ENCODE measurements around the gene NMRK1.
A peak's percentile ranks its signal among the peaks of the same experiment; 100 is the strongest.

The NMRK1 gene

DNA sequence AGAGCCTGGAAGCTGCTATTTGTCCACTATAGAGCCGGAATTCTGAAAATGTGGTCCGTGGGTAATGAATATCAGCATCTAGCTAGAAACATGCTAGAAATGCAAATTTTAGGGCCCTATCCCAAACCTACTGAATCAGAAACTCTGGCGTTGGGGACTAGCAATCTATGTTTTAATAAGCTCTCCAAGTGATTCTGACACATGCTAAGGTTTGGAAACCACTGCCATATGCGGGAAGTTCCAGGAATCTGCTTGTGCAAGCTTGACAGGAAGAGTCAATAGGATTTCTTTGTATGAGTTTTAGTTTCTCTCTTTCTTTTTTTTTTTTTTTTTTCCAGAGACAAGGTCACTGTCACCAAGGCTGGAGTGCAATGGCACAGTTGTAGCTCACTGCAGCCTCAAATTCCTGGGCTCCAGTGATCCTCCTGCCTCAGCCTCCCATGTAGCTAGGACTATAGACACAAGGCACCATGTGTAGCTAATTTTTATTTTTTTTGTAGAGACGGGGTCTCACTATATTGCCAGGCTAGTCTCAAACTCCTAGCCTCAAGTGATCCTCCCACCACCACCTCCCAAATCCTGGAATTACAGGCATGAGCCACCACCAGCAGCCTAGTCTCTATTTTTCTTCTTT, 33.5 kb downstream of the NMRK1 start:
- peak; percentile 54 for DNase-seq

DNA sequence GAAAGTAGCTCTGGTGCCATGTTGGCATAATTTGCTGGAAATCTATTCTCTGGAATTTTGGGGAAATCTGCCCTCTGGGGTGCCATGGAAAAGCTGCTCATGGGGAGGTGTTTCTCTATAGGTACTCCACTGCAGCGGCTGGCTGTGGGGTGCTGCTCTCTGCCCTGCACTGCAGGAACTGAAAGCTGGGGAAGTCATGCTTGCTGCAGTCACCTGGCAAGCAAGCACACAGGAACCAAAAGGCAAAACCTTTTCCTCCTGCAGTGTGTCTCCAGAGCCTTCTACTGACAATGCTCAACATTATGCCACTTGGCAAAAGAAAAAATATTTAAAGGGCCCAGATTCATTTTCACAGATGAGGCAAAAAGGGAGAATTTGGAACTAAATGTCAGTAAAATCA, 34.1 kb downstream of the NMRK1 start:
- no peak for DNase-seq

DNA sequence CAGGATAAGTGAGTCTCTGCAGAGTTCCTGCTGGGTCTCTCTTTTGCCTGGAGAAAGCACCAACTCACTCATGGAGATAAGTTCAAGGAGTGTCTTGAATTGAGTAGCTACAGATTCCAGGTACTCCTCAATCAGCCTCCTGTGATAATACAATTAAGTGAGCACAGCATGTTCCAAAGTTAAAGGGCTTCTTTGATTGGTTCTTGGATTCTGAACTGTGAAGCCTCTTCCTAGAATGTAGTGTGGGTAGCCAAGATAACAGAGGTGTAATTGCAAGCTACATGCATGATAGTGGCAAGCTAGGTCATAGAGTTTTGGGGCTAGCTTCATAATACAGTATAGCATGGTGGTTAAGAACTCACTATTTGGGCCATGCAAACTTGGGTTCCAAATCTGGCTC, 36.7 kb downstream of the NMRK1 start:
- no peak for DNase-seq

DNA sequence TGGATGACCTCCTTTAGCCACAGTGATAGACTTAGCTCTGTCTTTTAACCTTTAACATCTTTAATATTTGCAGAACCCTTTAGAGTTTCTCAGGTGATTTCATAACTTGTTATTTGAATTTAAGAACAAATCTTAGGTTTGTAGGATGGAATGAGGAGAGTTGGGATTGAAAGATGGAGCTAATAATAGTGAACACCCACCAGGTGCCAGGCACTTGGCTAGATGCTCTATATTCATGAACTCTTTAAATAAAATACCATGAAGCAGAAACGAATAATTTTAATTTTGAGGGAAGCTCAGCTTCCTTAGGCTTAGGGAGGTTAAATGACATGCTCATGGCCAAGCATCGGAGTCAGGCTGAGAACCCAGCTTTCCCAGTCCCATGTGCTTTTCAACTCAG, 40.4 kb downstream of the NMRK1 start:
- no peak for DNase-seq

DNA sequence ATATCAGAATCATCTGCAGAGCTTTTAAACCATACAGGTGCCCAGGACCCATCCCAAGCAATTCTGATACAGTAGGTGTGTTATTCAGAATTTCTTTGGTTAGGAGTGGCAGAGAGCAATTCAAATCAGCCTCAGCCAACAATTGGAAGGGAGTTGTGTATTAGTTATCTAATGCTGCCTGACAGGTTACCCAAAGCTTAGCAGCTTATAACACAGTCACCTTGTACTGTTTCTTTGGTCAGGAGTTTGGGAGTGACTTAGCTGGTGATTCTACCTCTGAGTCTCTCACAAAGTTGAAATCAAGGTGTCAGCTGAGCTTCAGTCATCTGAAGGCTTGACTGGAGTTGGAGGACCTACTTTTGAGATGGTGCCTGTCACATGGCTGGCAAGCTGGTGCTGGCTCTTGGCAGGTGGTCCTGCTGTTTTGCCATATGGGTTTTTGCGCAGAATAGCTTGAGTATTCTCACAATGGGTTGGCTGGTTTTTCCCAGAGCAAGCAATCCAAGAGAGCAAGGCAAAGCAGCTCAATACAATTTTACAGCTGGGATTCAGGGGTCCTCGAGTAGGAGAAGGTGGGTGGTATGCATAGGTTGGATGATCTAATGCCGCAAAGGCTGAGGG, 41.1 kb downstream of the NMRK1 start:
- no peak for DNase-seq

DNA sequence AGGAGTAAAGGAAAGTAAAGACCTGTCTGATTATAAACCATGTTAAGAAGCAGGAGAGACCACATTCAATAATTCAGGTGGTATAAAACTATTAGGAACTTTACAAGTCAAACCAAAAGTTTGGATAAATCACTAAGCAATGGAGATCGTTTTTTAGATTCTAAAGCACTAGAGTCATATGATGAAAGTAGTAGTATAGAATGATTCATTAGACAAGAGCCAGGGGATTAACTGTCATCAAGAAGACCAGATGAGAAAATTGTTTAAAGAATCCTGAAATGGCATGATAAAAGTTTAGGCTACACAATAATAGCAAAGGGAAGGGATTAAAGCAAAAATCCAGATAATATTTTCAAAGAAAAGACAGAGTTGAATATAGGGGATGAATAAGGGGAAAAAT, 46.9 kb downstream of the NMRK1 start:
- peak; percentile 56 for DNase-seq

DNA sequence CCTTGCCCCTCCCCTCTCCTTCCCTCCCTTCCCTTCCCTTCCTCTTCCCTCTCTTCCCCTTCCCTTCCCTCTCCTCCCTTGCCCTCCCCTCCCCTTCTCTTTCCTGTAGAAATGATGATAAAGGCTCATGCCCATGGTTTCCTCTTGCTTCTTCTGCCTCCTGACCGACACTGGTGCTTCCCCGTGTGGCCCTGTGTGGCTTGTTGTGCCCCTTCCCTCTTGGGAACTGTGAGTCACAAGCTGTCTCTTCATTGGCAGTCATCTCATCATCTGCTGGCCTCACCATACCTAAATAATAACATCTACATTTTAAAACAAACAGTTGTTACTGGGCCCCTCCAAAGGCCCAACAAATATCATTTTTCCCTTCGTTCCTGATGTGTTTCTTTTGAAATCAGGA, 48.2 kb downstream of the NMRK1 start:
- DNase-seq: peak; percentile 30

DNA sequence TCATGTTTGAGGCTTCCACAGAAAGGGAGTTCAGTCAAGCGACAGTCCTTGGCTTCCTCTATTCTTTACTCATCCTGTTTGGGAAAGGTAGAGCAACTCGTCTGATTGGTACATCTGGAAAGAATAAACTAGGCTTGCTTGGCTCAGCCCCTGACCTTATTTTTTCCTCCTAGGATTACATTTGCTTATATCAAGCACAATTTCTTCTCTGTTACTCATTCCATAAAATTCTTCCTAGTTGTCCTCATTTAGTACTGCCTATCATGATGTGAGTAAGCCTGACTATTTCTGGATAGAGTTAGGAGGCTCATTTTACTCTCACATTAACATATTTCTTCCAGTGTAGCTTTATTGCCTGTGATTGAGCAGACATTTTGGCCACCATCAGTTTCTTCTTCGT, 48.9 kb downstream of the NMRK1 start:
- peak; percentile 94 for DNase-seq

DNA sequence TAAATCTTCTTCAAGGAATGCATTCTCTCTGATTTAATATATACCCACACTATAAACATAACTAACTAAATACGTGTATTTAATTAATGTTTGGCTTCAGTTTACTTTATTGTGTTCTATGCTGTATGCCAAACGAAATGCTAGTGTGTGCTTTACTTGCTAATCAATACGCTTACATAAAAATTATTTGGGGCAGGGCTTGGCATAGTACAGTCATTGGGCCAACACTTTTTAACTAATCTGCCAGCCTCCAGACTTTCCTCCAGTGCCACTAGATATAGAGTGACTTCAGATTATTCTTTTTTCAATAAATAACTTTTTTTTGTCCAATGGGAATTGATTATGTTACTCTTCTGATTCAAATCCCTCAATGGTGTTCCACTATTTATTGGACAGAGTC, 51.2 kb downstream of the NMRK1 start:
- no peak for DNase-seq

DNA sequence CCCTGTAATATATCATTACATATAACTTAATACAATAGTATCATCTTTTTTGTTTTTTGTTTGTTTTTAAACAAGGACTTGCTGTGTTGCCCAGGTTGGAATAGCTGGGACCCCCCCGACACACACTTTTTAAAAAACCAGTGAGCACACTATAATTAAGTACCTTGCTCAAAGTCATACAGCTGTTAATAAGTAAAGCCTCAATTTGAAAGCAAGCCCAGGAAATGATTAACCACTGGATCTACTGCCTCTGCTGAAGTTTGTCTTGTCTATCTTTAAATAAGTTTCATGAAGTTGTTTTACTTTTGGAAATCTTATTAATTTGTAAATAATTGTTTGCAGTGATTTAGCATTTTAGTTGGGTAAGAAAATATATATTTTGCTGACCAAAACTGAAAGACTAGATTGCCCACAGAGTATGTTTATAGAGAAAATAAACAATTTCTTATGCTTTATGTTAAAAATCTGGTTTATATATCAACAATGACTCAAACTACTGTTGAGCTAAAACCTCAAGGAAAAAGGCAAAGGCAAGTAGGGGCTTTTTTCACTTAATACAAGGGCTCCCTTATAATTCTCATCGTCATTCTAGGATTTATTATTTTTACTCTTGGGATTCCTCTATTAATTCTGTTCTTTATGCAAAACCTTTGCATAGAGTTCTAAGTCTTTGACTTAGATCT, 54.0 kb downstream of the NMRK1 start:
- DNase-seq: no peak

DNA sequence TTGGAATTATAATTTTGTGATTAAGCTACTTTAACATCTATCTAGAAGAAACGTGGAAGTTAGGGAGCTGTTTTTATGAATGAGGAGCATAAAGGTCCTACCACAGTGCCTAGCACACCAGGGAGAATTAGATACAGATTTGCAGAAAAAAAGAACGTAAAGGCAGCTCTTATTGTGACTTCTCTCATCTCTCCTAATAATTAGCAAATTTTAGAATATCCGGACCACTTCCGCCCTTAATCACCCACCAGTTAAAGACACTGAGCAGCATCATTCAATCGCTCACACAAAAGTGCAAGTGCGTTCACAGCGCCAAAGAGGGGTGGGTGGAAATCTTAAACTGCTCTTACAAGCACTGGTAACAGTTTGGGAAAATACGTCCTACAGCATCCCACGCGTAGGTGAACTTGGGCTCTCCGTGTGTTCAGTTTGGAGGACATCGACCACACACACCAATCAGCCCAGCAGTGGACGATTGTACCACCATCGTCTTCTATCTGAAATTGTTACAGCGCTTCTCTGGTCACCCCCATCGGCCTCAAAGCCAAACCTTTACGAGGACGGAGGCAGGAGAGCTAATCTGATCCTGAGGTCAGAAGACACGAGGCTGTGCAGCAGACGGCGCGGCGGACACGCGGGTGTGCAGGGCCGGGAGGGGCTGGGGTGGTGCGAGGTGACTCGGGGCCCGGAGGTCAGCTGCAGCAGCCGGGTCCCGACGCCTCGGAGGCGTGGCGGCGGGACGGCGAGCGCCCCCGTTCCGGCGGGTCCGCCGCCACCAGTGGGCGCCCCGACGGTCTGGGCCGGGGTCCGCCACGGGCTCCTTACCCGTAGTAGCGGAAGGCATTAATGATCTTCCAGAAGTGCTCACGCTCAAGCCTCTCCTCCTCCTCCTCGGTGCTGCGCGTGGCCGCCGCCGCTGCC, 60.5 kb downstream of the NMRK1 start:
- DNase-seq: peak; percentile 19

DNA sequence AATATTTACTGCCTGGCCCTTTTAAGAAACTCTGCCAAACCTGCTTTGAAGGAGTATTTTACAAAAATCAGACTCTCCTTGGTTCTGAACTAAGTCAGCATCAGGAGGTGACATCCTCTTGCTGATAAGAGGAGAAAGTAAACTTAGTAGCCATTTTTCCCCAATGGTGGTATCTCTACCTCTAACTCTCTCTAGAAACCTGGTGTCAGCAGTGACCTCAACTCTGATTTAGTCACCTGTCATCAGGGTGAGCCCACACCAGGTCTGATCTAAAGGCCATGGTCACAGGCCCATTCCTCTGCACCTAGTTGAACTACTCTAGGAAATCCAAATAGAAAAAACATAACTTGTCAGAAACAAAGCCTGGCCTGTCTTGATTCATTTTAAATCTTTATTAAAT, 64.1 kb downstream of the NMRK1 start:
- DNase-seq: no peak

DNA sequence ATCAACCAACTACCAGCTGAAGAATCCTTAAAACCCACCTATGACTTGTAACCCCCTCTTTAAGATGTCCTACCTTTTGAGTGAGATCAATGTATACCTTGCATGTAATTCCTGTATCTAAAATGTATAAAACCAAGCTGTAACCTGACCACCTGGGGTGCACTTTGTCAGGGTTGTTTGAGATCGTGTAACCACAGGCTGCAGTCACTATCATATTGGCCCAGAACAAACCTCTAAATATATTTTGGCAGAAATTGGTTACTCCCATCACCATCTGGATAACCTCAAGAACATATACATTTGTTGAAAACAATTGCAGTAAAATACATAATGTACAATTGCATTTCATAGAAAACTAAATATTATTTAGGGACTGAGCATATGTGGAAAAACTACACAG, 68.3 kb downstream of the NMRK1 start:
- DNase-seq: no peak

DNA sequence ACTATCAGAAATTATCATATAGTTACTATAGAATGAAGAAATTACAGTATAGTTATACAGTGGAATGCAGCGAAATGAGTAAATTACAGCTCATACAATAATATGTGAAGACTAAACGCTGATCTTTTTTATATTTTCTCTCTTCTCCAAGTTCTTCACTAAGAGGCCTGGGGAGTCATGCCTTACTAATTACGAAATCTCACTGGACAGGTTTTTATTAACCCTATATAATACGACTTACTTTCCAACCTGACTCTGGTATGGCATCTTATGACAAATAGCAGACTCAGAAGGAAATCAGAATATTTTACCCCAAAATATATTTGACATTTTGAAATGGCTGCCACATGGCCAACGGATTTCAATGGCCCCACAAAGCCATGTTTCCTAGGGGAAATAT, 68.9 kb downstream of the NMRK1 start:
- no peak for DNase-seq

DNA sequence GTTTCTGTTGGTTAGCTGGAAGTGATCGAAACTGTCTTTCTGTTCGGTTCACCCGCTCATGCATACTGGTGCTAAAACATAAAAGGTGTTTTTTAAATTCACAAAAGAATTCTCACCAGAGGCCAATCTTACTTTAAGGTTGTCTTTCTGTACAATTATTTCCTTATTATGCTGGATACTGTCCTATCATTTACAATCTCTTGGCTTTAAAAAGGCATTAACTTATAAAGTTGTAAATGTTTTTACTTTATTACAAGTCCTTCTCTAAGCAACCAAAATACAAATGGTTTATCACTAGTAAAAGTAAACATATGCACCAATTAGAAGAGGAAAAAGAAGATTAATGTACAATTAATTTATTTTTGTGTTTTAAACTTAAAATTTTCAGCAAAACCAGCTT, 70.6 kb downstream of the NMRK1 start:
- no peak for DNase-seq

DNA sequence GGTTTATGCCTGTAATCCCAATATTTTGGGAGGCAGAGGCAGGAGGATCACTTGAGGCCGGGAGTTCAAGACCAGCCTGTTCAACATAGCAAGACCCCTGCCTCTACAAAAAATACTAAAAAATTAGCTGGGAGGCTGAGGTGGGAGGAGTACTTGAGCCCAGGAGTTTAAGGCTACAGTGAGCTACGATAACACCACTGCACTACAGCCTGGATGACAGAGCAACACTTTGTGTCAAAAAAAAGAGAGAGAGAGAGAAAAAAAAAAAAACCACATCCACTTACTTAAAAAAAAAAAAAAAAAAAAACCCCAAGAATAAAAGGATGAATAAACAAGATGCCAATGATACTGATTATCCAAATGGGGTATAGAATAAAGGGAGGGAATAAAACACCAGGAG, 74.2 kb downstream of the NMRK1 start:
- DNase-seq: no peak
